SK-N-SH (cell line): ENCODE results near the gene SPRR2B. TPM values are rescaled to one million over a fixed set of nuclear protein-coding genes. Genes with fewer than 3 reads are reported as not detected.

ENCODE experiments used
- CTCF ChIA-PET: fragments of 300-600, 350-600 bp; formaldehyde crosslinking; extraction: SDS; loops from one replicate; lab custom pipeline; 2021; lab: Yijun Ruan, JAX
- POLR2A ChIA-PET: fragments of 350-600 bp; sonication (Branson Sonifier 250); formaldehyde crosslinking; extraction: SDS; loops from one replicate; lab custom pipeline; 2020; ENCODE audit warnings: antibody characterized with exemption, inconsistent platforms; lab: Yijun Ruan, JAX
- DNase-seq: peaks from one replicate; pipeline ENCODE4 v3.0.0; 2012
- H2AFZ ChIP-seq: fragments of 200-600 bp; sonication (generic); 2 replicates; pipeline ENCODE4 v1.8.1; 2016; ENCODE audit warnings: antibody characterized with exemption, mild to moderate bottlenecking, low read depth
- H3F3A ChIP-seq: fragments of 200-600 bp; sonication (generic); replicated peaks from 2 replicates; pipeline ENCODE3; 2016; ENCODE audit warnings: antibody characterized with exemption, mild to moderate bottlenecking; ENCODE audit not compliant: insufficient read depth
- H3K27ac ChIP-seq, 2 experiments: fragments of 200-500 bp in 1 of 2; fragments of 200-600 bp in 1 of 2; sonication (Bioruptor generic) in 1 of 2; sonication (generic), shearing (Covaris generic) in 1 of 2; 2 replicates each; pipeline versions ENCODE4 v1.5.1 to v1.6.1; 2014 to 2016; ENCODE audit warnings: low read depth in 2 of 2, inconsistent platforms in 1 of 2, low read length in 1 of 2, mild to moderate bottlenecking in 1 of 2, mixed read lengths in 1 of 2
- H3K27me3 ChIP-seq: fragments of 200-600 bp; sonication (generic), shearing (Covaris generic); 2 replicates; pipeline ENCODE4 v1.6.1; 2016; ENCODE audit warnings: mixed run types; ENCODE audit not compliant: insufficient read depth
- H3K36me3 ChIP-seq, 2 experiments: fragments of 200-500 bp in 1 of 2; fragments of 200-600 bp in 1 of 2; sonication (Bioruptor generic) in 1 of 2; sonication (generic) in 1 of 2; replicated peaks in 1 of 2; 2 replicates each; pipeline versions ENCODE3 to v1.5.1; 2014 to 2016; ENCODE audit warnings: low read length in 1 of 2, mild to moderate bottlenecking in 1 of 2; ENCODE audit not compliant: insufficient read depth in 2 of 2, control insufficient read depth in 1 of 2
- H3K4me1 ChIP-seq, 2 experiments: fragments of 200-500 bp in 1 of 2; fragments of 200-600 bp in 1 of 2; sonication (Bioruptor generic) in 1 of 2; sonication (generic), shearing (Covaris generic) in 1 of 2; 2 replicates each; pipeline versions ENCODE4 v1.5.1 to v1.6.1; 2014 to 2016; ENCODE audit warnings: low read depth in 1 of 2, low read length in 1 of 2, mixed run types in 1 of 2; ENCODE audit not compliant: insufficient read depth in 2 of 2, control insufficient read depth in 1 of 2
- H3K4me2 ChIP-seq: fragments of 200-600 bp; sonication (generic), shearing (Covaris generic); 2 replicates; pipeline ENCODE4 v1.6.1; 2017; ENCODE audit warnings: mixed run types
- H3K4me3 ChIP-seq, 2 experiments: fragments of 200-500 bp in 1 of 2; fragments of 200-600 bp in 1 of 2; sonication (Bioruptor generic) in 1 of 2; sonication (generic), shearing (Covaris generic) in 1 of 2; 2 replicates each; pipeline versions ENCODE4 v1.5.1 to v1.8.1; 2014 to 2016; ENCODE audit warnings: low read depth in 2 of 2, inconsistent platforms in 1 of 2, low read length in 1 of 2, mild to moderate bottlenecking in 1 of 2, mixed read lengths in 1 of 2, moderate library complexity in 1 of 2
- H3K79me2 ChIP-seq: fragments of 200-600 bp; sonication (generic); 2 replicates; pipeline ENCODE4 v1.8.1; 2017; ENCODE audit warnings: mild to moderate bottlenecking; ENCODE audit not compliant: insufficient read depth
- H3K9ac ChIP-seq: fragments of 200-600 bp; sonication (generic); 2 replicates; pipeline ENCODE4 v1.6.1; 2017; ENCODE audit warnings: mixed run types
- H3K9me2 ChIP-seq: fragments of 200-600 bp; sonication (generic); 2 replicates; pipeline ENCODE4 v1.6.1; 2017; ENCODE audit warnings: mixed run types
- H3K9me3 ChIP-seq: fragments of 200-600 bp; sonication (generic); 2 replicates; pipeline ENCODE4 v1.6.1; 2017; ENCODE audit warnings: mixed run types, mild to moderate bottlenecking, moderate library complexity
- H4K20me1 ChIP-seq: fragments of 200-600 bp; sonication (generic); 2 replicates; pipeline ENCODE4 v1.6.1; 2017; ENCODE audit warnings: mild to moderate bottlenecking, mixed run types; ENCODE audit not compliant: insufficient read depth
- CHD2 ChIP-seq: fragments of 150-350 bp; IDR thresholded peaks from 2 replicates; pipeline ENCODE4 v1.6.1; 2018; ENCODE audit warnings: low read length; ENCODE audit not compliant: partially characterized antibody
- EZH2phosphoT487 ChIP-seq: fragments of 200-600 bp; sonication (generic); IDR thresholded peaks from 2 replicates; pipeline ENCODE4 v1.6.1; 2017; ENCODE audit warnings: low read depth, mixed run types, mild to moderate bottlenecking, antibody characterized with exemption, moderate library complexity, borderline replicate concordance
- FOSL2 ChIP-seq: IDR thresholded peaks from 2 replicates; pipeline ENCODE4 v1.4.0; 2012; ENCODE audit warnings: low read depth, mild to moderate bottlenecking, moderate library complexity, borderline replicate concordance
- GATA2 ChIP-seq: sonication (generic); formaldehyde crosslinking; IDR thresholded peaks from 2 replicates; pipeline ENCODE4 v1.5.0; 2020; ENCODE audit warnings: mild to moderate bottlenecking, missing genetic modification reagents
- MEF2A ChIP-seq: IDR thresholded peaks from 2 replicates; pipeline ENCODE4 v1.4.0; 2012; ENCODE audit warnings: low read depth, borderline replicate concordance
- NFIC ChIP-seq: IDR thresholded peaks from 2 replicates; pipeline ENCODE4 v1.4.0; 2012; ENCODE audit warnings: borderline replicate concordance
- REST ChIP-seq: IDR thresholded peaks from 2 replicates; pipeline ENCODE4 v1.6.1; 2012; ENCODE audit warnings: mild to moderate bottlenecking, low read depth, low read length, moderate library complexity
- RFX5 ChIP-seq: IDR thresholded peaks from 2 replicates; pipeline ENCODE4 v1.6.1; 2012; ENCODE audit warnings: mild to moderate bottlenecking, improper control_type of control experiment, low read length
- SIN3A ChIP-seq: IDR thresholded peaks from 2 replicates; pipeline ENCODE4 v1.6.1; 2012; ENCODE audit warnings: low read depth, mild to moderate bottlenecking, low read length, moderate library complexity, borderline replicate concordance
- TAF1 ChIP-seq: IDR thresholded peaks from 2 replicates; pipeline ENCODE4 v1.6.1; 2012; ENCODE audit warnings: low read depth, mild to moderate bottlenecking, low read length, moderate library complexity, borderline replicate concordance
- TCF12 ChIP-seq: IDR thresholded peaks from 2 replicates; pipeline ENCODE4 v1.4.0; 2012
- USF2 ChIP-seq: fragments of 150-350 bp; IDR thresholded peaks from 2 replicates; pipeline ENCODE4 v1.6.1; 2017; ENCODE audit warnings: antibody characterized with exemption, low read length, low read depth, borderline replicate concordance
- WGBS: methylation state at CpG from one replicate; pipeline ENCODE4 v1.1.6; 2017; ENCODE audit warnings: low lambda C conversion rate; 5-methylcytosine and 5-hydroxymethylcytosine counted together
- polyA plus RNA-seq, 3 experiments: library from polyadenylated mRNA; depleted of rRNA; stranded (reverse); fragments of >200 nt; gene quantifications; 2 replicates each; pipeline ENCODE4 v1.2.3, GENCODE V29; 2012

SPRR2B gene
- polyA plus RNA-seq, 1 of the 3 experiments (the other 2 are of a cell fraction) = not detected

- Histone ChIP-seq H3K4me3 (no peak overlapping the region), H3K4me1 (no peaks in the 10 kb centered on the region), H3K9me3 (no peaks in the 10 kb centered on the region), H3F3A (no peaks in the 10 kb centered on the region), H3K9ac (no peak overlapping the region), H3K9me2 (no peaks in the 10 kb centered on the region), H4K20me1 (no peaks in the 10 kb centered on the region), H2AFZ (no peak overlapping the region), H3K79me2 (no peaks in the 10 kb centered on the region), H3K4me2 (no peak overlapping the region), H3K27me3 (no peaks in the 10 kb centered on the region), H3K27ac (no peak overlapping the region), H3K36me3 (no peaks in the 10 kb centered on the region)
- DNase-seq = no peak
- ChIA-PET POLR2A (no interaction called here), CTCF (no interaction called here)
- TF ChIP-seq RFX5 (no peak), REST (no peak), GATA2 (CRISPR knock-in tag) (no peak), SIN3A (no peak), EZH2phosphoT487 (no peak), USF2 (no peak), CHD2 (no peak), NFIC (no peak), MEF2A (no peak)
- WGBS = 0% methylated on average over 1 of the region's 1 CpG
Measured at GRCh38 chr1:153087652-153088051, 16.2 kb upstream of the SPRR2B start.

GRCh38 chr1:153081736-153082135 lies 10.3 kb upstream of the SPRR2B start:
- CTCF ChIA-PET = no interaction called here
- no peak overlapping the region for H3K27ac ChIP-seq
- no peak overlapping the region for H3K4me3 ChIP-seq
- no peaks in the 10 kb centered on the region for H3K36me3 ChIP-seq
- H3K4me2 ChIP-seq = no peak overlapping the region
- H3K27me3 ChIP-seq = no peaks in the 10 kb centered on the region
- H3F3A ChIP-seq = no peaks in the 10 kb centered on the region
- POLR2A ChIA-PET = no interaction called here
- no peaks in the 10 kb centered on the region for H3K9me2 ChIP-seq
- no peak overlapping the region for H2AFZ ChIP-seq
- WGBS = 6% methylated on average over 3 of the region's 3 CpGs
- no peaks in the 10 kb centered on the region for H3K79me2 ChIP-seq
- H3K4me1 ChIP-seq = no peaks in the 10 kb centered on the region
- TF ChIP-seq TAF1 = no peak
- no peak for TF ChIP-seq EZH2phosphoT487
- TF ChIP-seq FOSL2 = no peak
- no peak for TF ChIP-seq TCF12
- TF ChIP-seq, all 33 proteins: peak for 0
- DNase-seq = no peak
- no peaks in the 10 kb centered on the region for H4K20me1 ChIP-seq
- no peaks in the 10 kb centered on the region for H3K9me3 ChIP-seq
- H3K9ac ChIP-seq = no peak overlapping the region
